Hair follicle dermal papilla cell (primary cell): ENCODE measurements around the gene ITFG2. TPM values are rescaled to one million over a fixed set of nuclear protein-coding genes. Genes with fewer than 3 reads are reported as not detected.

Experiments used
- total RNA-seq: library from RNA; depleted of rRNA; stranded (reverse); fragments of >200 nt; gene quantifications from 2 replicates; pipeline ENCODE4 v1.2.3, GENCODE V29; 2012

The ITFG2 gene
- total RNA-seq: 21.1 and 25.3 TPM in 2 replicates

GRCh38 chr12:2812290-2813213 is at the start of gene ITFG2:
Gene ITFG2 (plus strand): TSS chr12:2812668. CDS start chr12:2812761, 93 bp downstream.

GRCh38 chr12:2794736-2795289 is 17.7 kb upstream of the ITFG2 start, which contains the start of gene FKBP4:
Gene FKBP4 (plus strand): TSS chr12:2794970. CDS start chr12:2795140, 170 bp downstream.

GRCh38 chr12:2834581-2835491 is 22.4 kb downstream of the ITFG2 start, which contains the start of gene NRIP2:
Gene NRIP2 (minus strand): TSS chr12:2835035. CDS start chr12:2834983, 52 bp downstream.

GRCh38 chr12:2857021-2857431 is 44.6 kb downstream of the ITFG2 start, which contains the start of gene TEX52:
Gene TEX52 (minus strand): TSS chr12:2857039. CDS start chr12:2857026, 13 bp downstream.

Other genes with a start within 250 kb of the ITFG2 start
- gene FKBP4, start 17.7 kb upstream of the ITFG2 start, total RNA-seq: 18.0 and 19.3 TPM in 2 replicates
- gene NRIP2, start 22.4 kb downstream of the ITFG2 start, total RNA-seq: under 0.01 TPM in 1 of 2 replicates, not detected in the other
- gene TEX52, start 44.4 kb downstream of the ITFG2 start, total RNA-seq: not detected in 2 replicates
- 7.6 and 9.8 TPM in 2 replicates for gene FOXM1, start 64.5 kb downstream of the ITFG2 start, total RNA-seq
- 23.6 and 24.8 TPM in 2 replicates for gene RHNO1, start 64.6 kb downstream of the ITFG2 start, total RNA-seq
- 59.4 and 72.3 TPM in 2 replicates for gene TULP3, start 78.2 kb downstream of the ITFG2 start, total RNA-seq
- 18.9 and 26.1 TPM in 2 replicates for gene TEAD4, start 146.7 kb downstream of the ITFG2 start, total RNA-seq